G401 (cell line): ENCODE results near the gene LDLRAP1. TPM values are rescaled to one million over a fixed set of nuclear protein-coding genes. Genes with fewer than 3 reads are reported as not detected.
"Not testable (repeated sequence)": the region's sequence is repeated elsewhere in the genome, so short reads cannot be mapped to it uniquely, and the experiment has no call there.

Experiments used
- DNase-seq: peaks from one replicate; pipeline ENCODE4 v3.0.0-alpha.2; 2015; ENCODE audit warnings: low spot score
- in situ Hi-C: cut with HindIII; loops from 2 replicates; pipeline ENCODE4 v1.10.0; 2016; ENCODE audit warnings: low sequenced_read_pairs, mixed read lengths
- total RNA-seq: library from RNA; depleted of rRNA; stranded (reverse); fragments of >200 nt; shearing (Covaris generic); gene quantifications from 2 replicates; pipeline ENCODE4 v1.2.3, GENCODE V29; 2014

LDLRAP1 gene
- total RNA-seq, 1 experiment from 2014 or later, result 30.6 TPM

GRCh38 chr1:25570798-25571521 lies 27.6 kb downstream of the LDLRAP1 start:
- in situ Hi-C loops, result no loop called here
- DNase-seq, result no peak

GRCh38 chr1:25571522-25571970 lies 28.1 kb downstream of the LDLRAP1 start:
- in situ Hi-C loops, result no loop called here
- DNase-seq, result no peak

- no peak for DNase-seq
- in situ Hi-C loops, result no loop called here
Measured at GRCh38 chr1:25572107-25572506, 28.7 kb downstream of the LDLRAP1 start.

GRCh38 chr1:25572708-25573590 lies 29.5 kb downstream of the LDLRAP1 start:
- peak; percentile 79 for DNase-seq

GRCh38 chr1:25573591-25573930 lies 30.2 kb downstream of the LDLRAP1 start:
- in situ Hi-C loops, result no loop called here
- peak; percentile 94 for DNase-seq

More at GRCh38 chr1:25572708-25573590, 29.5 kb downstream of the LDLRAP1 start:
- in situ Hi-C loops, result no loop called here

GRCh38 chr1:25573961-25574360 lies 30.6 kb downstream of the LDLRAP1 start:
- DNase-seq, result peak; percentile 48
- in situ Hi-C loops, result no loop called here

GRCh38 chr1:25575191-25575590 lies 31.8 kb downstream of the LDLRAP1 start:
- no peak for DNase-seq
- in situ Hi-C loops, result no loop called here

- no peak for DNase-seq
- in situ Hi-C loops, result no loop called here
Measured at GRCh38 chr1:25576459-25577133, 33.2 kb downstream of the LDLRAP1 start.

GRCh38 chr1:25577134-25577920 lies 33.9 kb downstream of the LDLRAP1 start:
- no peak for DNase-seq
- in situ Hi-C loops, result no loop called here

GRCh38 chr1:25579292-25580252 lies 36.2 kb downstream of the LDLRAP1 start:
- in situ Hi-C loops, result no loop called here
- DNase-seq, result no peak

GRCh38 chr1:25580927-25581326 lies 37.5 kb downstream of the LDLRAP1 start:
- DNase-seq, result no peak
- in situ Hi-C loops, result no loop called here

- DNase-seq, result no peak
Measured at GRCh38 chr1:25581764-25582163, 38.4 kb downstream of the LDLRAP1 start.

GRCh38 chr1:25583519-25584370 lies 40.3 kb downstream of the LDLRAP1 start:
- in situ Hi-C loops, result no loop called here
- DNase-seq, result no peak

More at GRCh38 chr1:25581764-25582163, 38.4 kb downstream of the LDLRAP1 start:
- in situ Hi-C loops, result no loop called here

GRCh38 chr1:25586181-25586588 lies 42.8 kb downstream of the LDLRAP1 start:
- in situ Hi-C loops, result no loop called here
- DNase-seq, result no peak

- in situ Hi-C loops, result no loop called here
- no peak for DNase-seq
Measured at GRCh38 chr1:25587290-25587689, 43.9 kb downstream of the LDLRAP1 start.

- in situ Hi-C loops, DNase-seq: not testable (repeated sequence)
Measured at GRCh38 chr1:25588224-25588623, 44.8 kb downstream of the LDLRAP1 start.

- in situ Hi-C loops, DNase-seq: not testable (repeated sequence)
Measured at GRCh38 chr1:25588786-25589185, 45.4 kb downstream of the LDLRAP1 start.
